ENCODE results near the gene RBM38.
"Not testable (repeated sequence)": the region's sequence is repeated elsewhere in the genome, so short reads cannot be mapped to it uniquely, and the experiment has no call there.

RBM38 gene

GRCh38 chr20:57390604-57391438, at the start of gene RBM38:
RBM38 (plus strand) TSS chr20:57391396; CDS start chr20:57391582, 186 bp downstream.
- DNase-seq (ENCODE audit: low spot score), result peak; percentile 73

- DNase-seq (ENCODE audit: low spot score), result no peak
These were observed 49.5 kb upstream of the RBM38 start for GRCh38 chr20:57341663-57342062.

GRCh38 chr20:57342829-57343228, 48.4 kb upstream of the RBM38 start:
- peak; percentile 19 for DNase-seq (ENCODE audit: low spot score)

GRCh38 chr20:57346477-57346876, 44.7 kb upstream of the RBM38 start:
- peak; percentile 72 for DNase-seq (ENCODE audit: low spot score)

- no peak for DNase-seq (ENCODE audit: low spot score)
These were observed 43.8 kb upstream of the RBM38 start for GRCh38 chr20:57347393-57347792.

GRCh38 chr20:57348200-57348921, 42.8 kb upstream of the RBM38 start:
- not testable (repeated sequence) for DNase-seq (ENCODE audit: low spot score)

- DNase-seq (ENCODE audit: low spot score), result not testable (repeated sequence)
These were observed 42.1 kb upstream of the RBM38 start for GRCh38 chr20:57348922-57349574.

- no peak for DNase-seq (ENCODE audit: low spot score)
These were observed 41.0 kb upstream of the RBM38 start for GRCh38 chr20:57350081-57350710.

- DNase-seq (ENCODE audit: low spot score), result not testable (repeated sequence)
These were observed 40.5 kb upstream of the RBM38 start for GRCh38 chr20:57350726-57351041.

- peak; percentile 95 for DNase-seq (ENCODE audit: low spot score)
These were observed 40.0 kb upstream of the RBM38 start, which contains the start of gene RAE1 for GRCh38 chr20:57351042-57351783. RAE1 (plus strand) TSS chr20:57351255; CDS start chr20:57354039, 2,784 bp downstream.

- no peak for DNase-seq (ENCODE audit: low spot score)
These were observed 38.9 kb upstream of the RBM38 start for GRCh38 chr20:57352305-57352704.

GRCh38 chr20:57353351-57353750, 37.8 kb upstream of the RBM38 start:
- DNase-seq (ENCODE audit: low spot score), result no peak

GRCh38 chr20:57361517-57361916, 29.7 kb upstream of the RBM38 start:
- no peak for DNase-seq (ENCODE audit: low spot score)

- DNase-seq (ENCODE audit: low spot score), result no peak
These were observed 26.7 kb upstream of the RBM38 start for GRCh38 chr20:57364451-57364850.

- DNase-seq (ENCODE audit: low spot score), result no peak
These were observed 21.6 kb upstream of the RBM38 start for GRCh38 chr20:57369596-57369995.

- no peak for DNase-seq (ENCODE audit: low spot score)
These were observed 20.9 kb upstream of the RBM38 start for GRCh38 chr20:57370316-57370715.

- DNase-seq (ENCODE audit: low spot score), result no peak
These were observed 19.8 kb upstream of the RBM38 start for GRCh38 chr20:57371363-57371762.

GRCh38 chr20:57372157-57372556, 19.0 kb upstream of the RBM38 start:
- DNase-seq (ENCODE audit: low spot score), result no peak

- DNase-seq (ENCODE audit: low spot score), result no peak
These were observed 18.4 kb upstream of the RBM38 start for GRCh38 chr20:57372581-57373350.

- no peak for DNase-seq (ENCODE audit: low spot score)
These were observed 16.8 kb upstream of the RBM38 start for GRCh38 chr20:57374343-57374930.

Data from LoVo (cell line).